ENCODE results near the gene RSRC1.

DNA sequence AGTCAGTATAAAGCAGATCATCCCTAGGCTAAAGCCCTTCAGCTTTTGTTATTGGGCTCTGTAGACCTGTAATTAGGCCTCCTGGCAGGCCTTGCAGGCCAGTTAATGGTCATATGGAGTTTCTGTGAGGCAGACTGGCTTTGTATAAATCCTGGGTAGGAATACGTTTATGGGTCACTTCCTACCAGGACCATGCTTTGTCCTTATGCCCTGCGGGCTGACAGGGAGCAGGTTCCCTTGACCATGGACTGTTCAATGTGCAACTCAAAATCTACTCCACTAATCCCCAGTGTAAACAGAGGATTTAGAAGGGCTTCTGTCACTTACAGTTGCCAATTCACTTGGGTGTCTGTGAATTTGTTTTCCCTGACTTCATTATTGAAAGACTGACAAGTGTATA is 258.4 kb downstream of the RSRC1 start:
- TF ChIP-seq CTCF (optimal IDR thresholded peaks at IDR 0.05 in 1 of 3, IDR thresholded peaks at IDR 0.05 in 1 of 3, conservative IDR thresholded peaks at IDR 0.05 in 1 of 3; ENCODE audit: extremely low read depth in 1 of 3, insufficient read depth in 2 of 3, low read length in 3 of 3) (no peak), EZH2 (IDR thresholded peaks at IDR 0.05; ENCODE audit: low read length) (no peak)

Data from keratinocyte (primary cell).